Stimulated activated naive B cell treated with anti-CD40 and anti-IgM and Interleukin-4, amounts not matched to agents 10 μg/mL and 1 μg/mL and 100 μg/mL, for 72 hours (primary cell): Measurements from ENCODE around the gene VASH1.
A peak's percentile ranks its signal among the peaks of the same experiment; 100 is the strongest.
"Not testable (repeated sequence)": the region's sequence is repeated elsewhere in the genome, so short reads cannot be mapped to it uniquely, and the experiment has no call there.

ENCODE experiments used
- ATAC-seq, 2 donors: fragments of 150-1000 bp; cut with Tn5 transposase; replicated peaks; 2 replicates each; pipeline ENCODE4 v1.10.0; 2021; ENCODE audit warnings: moderate library complexity in 1 of 2
- DNase-seq: peaks from one replicate; pipeline ENCODE4 v3.0.0; 2021
- H3K27ac Mint-ChIP-seq: one replicate; pipeline ENCODE4 v1.8.0; 2022; ENCODE audit warnings: mild to moderate bottlenecking, mixed read lengths
- H3K27me3 Mint-ChIP-seq, 2 donors: one replicate each; pipeline ENCODE4 v1.8.0; 2022; ENCODE audit warnings: mixed read lengths in 2 of 2
- H3K36me3 Mint-ChIP-seq, 2 donors: one replicate each; pipeline ENCODE4 v1.8.0; 2022; ENCODE audit warnings: mixed read lengths in 2 of 2, mild to moderate bottlenecking in 1 of 2
- H3K4me1 Mint-ChIP-seq, 2 donors: one replicate each; pipeline ENCODE4 v1.8.0; 2022; ENCODE audit warnings: mixed read lengths in 2 of 2, mild to moderate bottlenecking in 1 of 2
- H3K4me3 Mint-ChIP-seq, 2 donors: one replicate each; pipeline ENCODE4 v1.8.0; 2022; ENCODE audit warnings: mild to moderate bottlenecking in 2 of 2, mixed read lengths in 2 of 2, moderate library complexity in 1 of 2
- H3K9me3 Mint-ChIP-seq, 2 donors: one replicate each; pipeline ENCODE4 v1.8.0; 2022; ENCODE audit warnings: mixed read lengths in 2 of 2, mild to moderate bottlenecking in 1 of 2

Gene VASH1

DNA sequence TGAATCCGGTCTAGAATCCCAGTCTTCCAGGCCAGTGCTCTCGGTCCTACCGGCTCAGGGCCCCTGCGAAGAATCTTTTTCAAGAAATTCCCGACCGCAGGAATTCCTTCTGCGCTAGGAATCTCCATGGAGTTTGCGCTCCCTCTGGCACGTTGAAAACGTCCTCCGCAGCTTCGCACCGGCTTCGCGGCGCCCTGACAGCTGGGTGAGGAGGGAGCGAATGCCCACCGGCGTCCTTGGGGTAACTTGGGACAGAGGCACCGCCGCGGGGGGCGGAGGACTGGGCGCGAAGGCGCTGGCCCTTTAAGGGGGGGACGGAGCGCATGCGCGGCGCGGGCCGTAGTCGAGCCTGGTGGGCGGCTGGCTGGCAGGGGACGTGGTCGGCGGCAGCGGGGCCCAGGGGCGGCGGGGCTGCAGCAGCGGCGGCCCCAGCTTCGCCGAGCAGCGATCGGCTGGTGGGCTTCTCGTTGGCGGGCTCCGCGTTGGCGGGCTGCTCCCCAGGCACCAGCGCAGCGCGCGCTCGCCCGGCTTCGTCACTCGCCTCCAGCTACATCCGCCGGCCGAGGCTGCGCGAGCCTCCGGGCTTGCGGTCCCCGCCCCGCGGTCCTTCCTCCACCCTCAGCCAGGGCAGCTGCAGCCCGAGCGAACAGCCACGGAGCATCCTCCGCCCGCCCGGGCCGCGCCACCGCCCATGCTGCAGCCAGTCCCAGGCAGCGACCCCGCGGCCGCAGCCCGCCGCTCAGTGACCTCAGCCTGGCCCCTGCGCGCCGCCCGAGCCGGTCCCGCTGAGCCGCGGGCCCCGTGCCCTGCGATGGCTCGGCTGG lies at the start of gene VASH1:
Gene VASH1, plus strand, starts transcription at position 333 of the 824 bp plus-strand sequence. CDS start 1,354 bp downstream, outside the sequence.
- Mint-ChIP-seq H3K27ac (no peak within 1 kb of the TSS), H3K4me1 (peaks cover 6 to 10% of the 10 kb centered on the region in 2 donors), H3K4me3 (peak within 1 kb of the TSS; percentile 83 to 86), H3K27me3 (peaks cover 51 to 81% of the 10 kb centered on the region in 2 donors), H3K9me3 (no peaks in the 10 kb centered on the region), H3K36me3 (no peaks in the 10 kb centered on the region)
- peak; percentile 91 to 92 for ATAC-seq
- DNase-seq, result peak; percentile 67

DNA sequence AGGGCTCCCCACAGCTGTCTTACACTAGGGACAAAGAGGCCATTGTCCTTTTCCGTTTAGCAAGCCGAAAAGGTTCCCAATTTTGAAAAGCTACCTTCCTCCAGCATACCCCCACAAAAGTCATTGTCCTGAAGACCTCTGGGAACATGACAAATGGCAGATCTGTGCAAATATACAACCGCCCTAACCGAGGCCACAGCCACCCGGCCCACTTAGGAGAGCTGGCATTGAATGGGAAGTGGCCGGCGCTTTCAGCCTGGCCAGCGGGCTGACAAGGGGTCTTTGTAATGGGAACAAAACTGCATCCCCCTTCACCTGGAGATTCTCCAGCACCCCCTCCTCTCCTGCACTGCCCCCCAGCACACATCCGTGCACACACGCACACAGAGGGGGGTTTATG lies 48.1 kb upstream of the VASH1 start:
- DNase-seq, result no peak
- no peak overlapping the region for H3K4me3 Mint-ChIP-seq
- H3K27ac Mint-ChIP-seq, result no peak overlapping the region
- no peaks in the 10 kb centered on the region for H3K36me3 Mint-ChIP-seq
- peaks cover 0 to 5% of the 10 kb centered on the region in 2 donors for H3K27me3 Mint-ChIP-seq
- no peak for ATAC-seq
- H3K4me1 Mint-ChIP-seq, result peaks cover 0 to 7% of the 10 kb centered on the region in 2 donors
- H3K9me3 Mint-ChIP-seq, result no peaks in the 10 kb centered on the region

DNA sequence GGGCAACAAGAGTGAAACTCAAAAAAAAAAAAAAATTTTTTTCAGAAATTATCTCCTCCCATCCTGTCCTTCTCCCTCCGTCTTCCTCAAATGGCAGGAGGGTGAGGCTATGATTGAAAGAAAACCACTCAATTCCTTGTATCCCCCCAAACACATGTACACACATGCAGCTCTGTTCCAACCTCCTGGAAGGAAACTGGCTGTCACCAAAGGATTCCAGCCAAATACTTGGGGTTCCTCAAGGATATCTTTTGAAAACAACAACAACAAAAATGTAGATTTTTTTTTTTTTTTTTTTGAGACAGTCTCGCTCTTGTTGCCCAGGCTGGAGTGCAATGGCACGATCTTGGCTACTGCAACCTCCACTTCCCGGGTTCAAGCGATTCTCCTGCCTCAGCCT lies 46.8 kb upstream of the VASH1 start:
- peaks cover 0 to 7% of the 10 kb centered on the region in 2 donors for H3K4me1 Mint-ChIP-seq
- DNase-seq (no peak), ATAC-seq (no peak)
- no peak overlapping the region for H3K4me3 Mint-ChIP-seq
- no peak overlapping the region for H3K27ac Mint-ChIP-seq
- no peaks in the 10 kb centered on the region for H3K9me3 Mint-ChIP-seq
- peaks cover 0 to 4% of the 10 kb centered on the region in 2 donors for H3K27me3 Mint-ChIP-seq
- H3K36me3 Mint-ChIP-seq, result no peaks in the 10 kb centered on the region

DNA sequence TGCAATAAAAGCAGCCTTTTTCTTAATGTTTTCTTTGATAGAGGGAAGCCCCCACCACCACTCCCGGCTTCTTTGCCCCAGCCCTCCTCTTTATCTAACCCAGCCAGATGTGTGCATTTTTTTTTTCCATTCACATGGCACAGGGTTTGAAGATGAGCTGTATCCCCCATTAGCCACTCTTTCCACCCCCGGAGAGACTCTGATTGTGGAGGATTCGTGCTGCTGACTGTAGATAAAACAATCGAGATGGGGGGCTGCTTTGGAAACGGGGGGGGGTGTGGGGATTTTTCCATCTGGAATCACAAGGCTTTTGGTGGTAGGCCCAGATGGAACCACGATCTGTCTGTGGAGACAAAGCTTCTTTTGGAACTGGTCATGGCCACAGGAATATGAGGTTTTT lies 46.2 kb upstream of the VASH1 start:
- DNase-seq (no peak), ATAC-seq (no peak)
- H3K9me3 Mint-ChIP-seq, result no peaks in the 10 kb centered on the region

DNA sequence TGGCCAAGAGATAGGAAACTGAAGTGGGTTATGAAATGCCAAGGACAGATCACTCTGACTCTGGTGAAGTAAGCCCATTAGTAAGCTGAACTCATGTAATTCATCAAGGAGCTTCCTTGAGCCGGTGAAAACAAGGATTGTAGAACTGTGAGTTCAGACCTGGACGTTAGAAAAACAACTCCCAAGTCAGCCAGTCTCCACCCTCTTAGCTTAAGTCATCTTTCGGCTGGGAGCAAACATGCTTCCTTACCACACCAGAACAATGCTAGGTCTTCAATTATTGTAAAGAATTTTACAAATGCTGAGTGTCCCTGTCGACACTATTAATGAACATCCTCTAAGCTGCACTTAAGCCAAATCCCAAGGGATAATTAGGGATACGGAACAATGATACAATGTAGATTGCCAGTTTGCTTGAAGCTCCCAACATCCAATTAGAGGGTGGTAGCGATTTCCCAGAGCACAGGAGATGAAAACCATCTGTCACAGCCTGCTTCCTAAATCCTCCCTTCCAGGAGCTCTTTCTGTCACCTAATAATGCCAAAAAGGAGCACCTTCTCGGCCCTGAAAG lies 45.7 kb upstream of the VASH1 start:
- no peaks in the 10 kb centered on the region for H3K9me3 Mint-ChIP-seq
- no peak for DNase-seq
- no peak overlapping the region for H3K4me3 Mint-ChIP-seq
- H3K4me1 Mint-ChIP-seq, result peaks cover 4 to 13% of the 10 kb centered on the region in 2 donors
- no peak for ATAC-seq
- no peaks in the 10 kb centered on the region for H3K36me3 Mint-ChIP-seq
- no peak overlapping the region for H3K27ac Mint-ChIP-seq
- H3K27me3 Mint-ChIP-seq, result no peaks in the 10 kb centered on the region

More for the DNA sequence above, 46.2 kb upstream of the VASH1 start:
- Mint-ChIP-seq H3K36me3 (no peaks in the 10 kb centered on the region), H3K4me3 (no peak overlapping the region), H3K27me3 (no peaks in the 10 kb centered on the region), H3K4me1 (peaks cover under 1 to 8% of the 10 kb centered on the region in 2 donors), H3K27ac (no peak overlapping the region)

DNA sequence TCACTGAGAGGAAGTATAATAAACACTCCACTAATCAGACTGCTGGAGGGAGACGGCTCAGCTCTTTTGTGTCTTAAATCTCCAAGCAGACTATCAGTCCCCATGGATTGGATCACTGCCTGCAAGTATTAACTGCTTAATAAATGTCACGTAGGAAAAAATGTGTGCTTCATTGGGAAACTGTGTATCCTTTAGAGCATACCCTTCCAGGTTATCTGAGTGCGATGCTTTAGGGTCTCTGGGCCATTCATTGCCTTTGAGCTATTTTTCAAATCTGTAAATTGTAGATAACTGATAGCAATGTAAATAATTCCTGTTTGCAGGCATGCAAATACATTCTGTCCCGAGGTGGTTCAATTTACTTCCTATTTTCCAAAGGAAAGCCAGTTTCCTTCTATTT lies 45.0 kb upstream of the VASH1 start:
- H3K9me3 Mint-ChIP-seq, result no peaks in the 10 kb centered on the region
- H3K4me3 Mint-ChIP-seq, result no peak overlapping the region
- no peak overlapping the region for H3K27ac Mint-ChIP-seq
- H3K4me1 Mint-ChIP-seq, result peaks cover 4 to 15% of the 10 kb centered on the region in 2 donors
- no peaks in the 10 kb centered on the region for H3K36me3 Mint-ChIP-seq
- no peak for DNase-seq
- no peak for ATAC-seq
- H3K27me3 Mint-ChIP-seq, result no peaks in the 10 kb centered on the region

DNA sequence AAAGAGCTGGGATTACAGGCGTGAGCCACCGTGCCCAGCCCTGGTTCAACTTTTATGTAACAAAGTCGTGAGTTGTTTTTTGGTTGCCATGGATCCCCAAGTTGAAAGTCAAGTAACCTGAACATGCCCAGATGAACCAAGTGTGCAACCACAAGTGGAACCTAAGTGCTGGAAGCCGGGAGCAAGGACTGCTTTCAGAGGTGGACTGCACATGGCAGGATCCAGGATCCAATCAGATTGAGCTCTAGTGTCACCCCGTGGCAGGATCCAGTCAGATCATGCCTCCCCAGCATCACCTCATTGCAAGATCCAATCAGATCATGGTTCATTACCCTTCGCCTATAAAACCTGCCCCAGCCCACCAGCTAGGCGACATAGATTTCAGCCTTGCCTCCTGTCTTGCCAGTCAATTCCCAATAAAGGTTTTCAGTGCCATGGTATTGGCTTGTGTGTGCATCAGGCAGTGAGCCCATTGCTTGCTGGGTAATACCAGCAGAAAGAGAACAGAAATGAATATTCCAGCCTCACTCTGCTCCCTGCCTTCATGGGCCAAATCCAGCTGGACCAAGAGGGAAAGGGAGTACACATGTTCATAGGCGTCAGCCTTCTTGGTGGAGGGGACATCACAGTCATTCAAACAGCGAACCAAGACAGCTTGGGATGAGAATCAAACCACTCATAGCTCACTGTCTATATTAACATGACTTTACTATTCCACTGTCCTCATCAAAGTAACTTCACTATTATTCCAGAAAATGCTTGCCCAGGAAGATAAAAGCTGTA lies 43.6 kb upstream of the VASH1 start:
- Mint-ChIP-seq H3K36me3 (no peaks in the 10 kb centered on the region), H3K4me3 (no peak overlapping the region), H3K27me3 (no peaks in the 10 kb centered on the region), H3K9me3 (no peaks in the 10 kb centered on the region), H3K4me1 (peaks cover 4 to 15% of the 10 kb centered on the region in 2 donors), H3K27ac (no peak overlapping the region)
- DNase-seq (no peak), ATAC-seq (no peak)

DNA sequence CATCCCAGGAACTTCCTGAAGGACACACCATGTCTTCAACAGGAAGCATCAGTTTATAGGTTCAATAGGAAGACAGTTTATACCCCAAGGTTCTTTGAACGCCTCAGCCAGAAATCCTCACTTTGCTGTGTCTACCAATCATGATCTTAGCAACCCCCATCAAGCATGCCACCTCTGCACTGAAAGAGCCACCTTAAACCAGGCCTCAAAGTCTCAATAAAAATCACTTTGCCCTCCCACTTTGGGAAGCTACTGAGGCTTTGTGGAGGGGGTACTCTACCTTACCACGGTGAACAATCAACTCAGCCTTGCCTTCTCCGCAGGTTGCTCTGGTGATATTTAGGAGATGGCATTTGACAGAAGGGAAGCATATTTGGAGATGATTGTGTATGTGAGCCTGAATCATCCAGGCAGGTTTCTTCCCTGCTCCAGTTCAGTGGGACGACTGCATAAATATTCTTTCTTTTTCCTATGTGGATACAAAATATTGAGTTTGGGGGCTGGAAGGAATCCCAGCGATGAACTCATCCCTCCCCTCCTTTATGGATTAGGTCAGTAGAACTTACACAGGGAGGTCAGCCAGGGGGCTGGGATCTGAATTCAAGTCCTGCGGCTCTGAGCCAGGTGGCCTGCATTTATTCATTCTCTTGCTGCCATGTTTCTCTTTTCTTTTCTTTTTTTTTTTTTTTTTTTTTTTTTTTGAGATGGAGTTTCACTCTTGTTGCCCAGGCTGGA lies 42.8 kb upstream of the VASH1 start:
- no peaks in the 10 kb centered on the region for H3K27me3 Mint-ChIP-seq
- no peaks in the 10 kb centered on the region for H3K9me3 Mint-ChIP-seq
- H3K36me3 Mint-ChIP-seq, result no peaks in the 10 kb centered on the region
- H3K4me3 Mint-ChIP-seq, result no peak overlapping the region
- DNase-seq (no peak), ATAC-seq (no peak)
- H3K4me1 Mint-ChIP-seq, result peaks cover 4 to 15% of the 10 kb centered on the region in 2 donors
- no peak overlapping the region for H3K27ac Mint-ChIP-seq

DNA sequence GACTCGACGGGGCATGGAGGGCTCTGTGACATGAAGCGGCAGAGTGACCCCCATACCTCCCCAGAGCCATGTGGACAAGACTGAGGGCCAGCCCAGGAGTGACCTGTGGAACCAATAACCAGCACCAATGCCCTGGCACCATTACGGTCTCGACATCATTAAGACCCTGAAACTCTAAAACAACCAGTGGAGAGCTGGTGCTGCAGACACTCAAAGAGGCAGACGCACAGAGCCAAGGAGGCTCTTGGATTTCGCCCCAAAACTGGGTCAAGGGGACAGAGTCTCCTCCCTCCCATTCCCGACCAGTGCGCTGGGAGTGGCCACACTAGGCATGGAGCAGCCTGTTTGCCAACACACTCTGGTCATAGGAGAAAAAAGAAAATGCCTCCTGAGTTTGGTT lies 41.6 kb upstream of the VASH1 start:
- Mint-ChIP-seq H3K36me3 (no peaks in the 10 kb centered on the region), H3K4me1 (peaks cover 4 to 15% of the 10 kb centered on the region in 2 donors), H3K9me3 (no peaks in the 10 kb centered on the region), H3K27me3 (no peaks in the 10 kb centered on the region), H3K27ac (no peak overlapping the region), H3K4me3 (no peak overlapping the region)
- no peak for ATAC-seq
- no peak for DNase-seq

DNA sequence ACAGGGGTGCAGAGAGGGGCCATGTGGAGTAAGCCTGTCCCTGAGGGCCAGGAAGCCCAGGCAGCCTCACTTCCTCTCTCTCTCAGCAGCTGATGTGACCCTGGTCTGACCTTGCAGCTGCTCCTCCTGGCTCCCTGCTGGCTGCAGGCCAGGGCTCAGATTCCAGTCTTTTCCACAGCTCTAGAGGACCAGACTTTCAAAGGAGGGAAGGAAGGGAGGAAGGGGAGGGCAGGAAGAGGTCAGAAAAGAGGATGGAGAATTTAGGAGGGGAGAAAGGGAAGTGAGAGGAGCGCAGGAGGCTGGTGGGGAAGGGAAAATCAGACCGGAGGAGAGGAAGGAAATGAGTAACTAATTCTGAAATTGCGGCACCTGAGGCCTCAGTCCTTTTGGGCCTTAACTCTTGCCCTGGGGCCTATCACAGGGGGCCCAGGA lies 40.9 kb upstream of the VASH1 start:
- peaks cover 0 to 2% of the 10 kb centered on the region in 2 donors for H3K27me3 Mint-ChIP-seq
- no peak for ATAC-seq
- no peaks in the 10 kb centered on the region for H3K9me3 Mint-ChIP-seq
- peaks cover 4 to 15% of the 10 kb centered on the region in 2 donors for H3K4me1 Mint-ChIP-seq
- no peaks in the 10 kb centered on the region for H3K36me3 Mint-ChIP-seq
- H3K27ac Mint-ChIP-seq, result no peak overlapping the region
- DNase-seq, result no peak
- no peak overlapping the region for H3K4me3 Mint-ChIP-seq

DNA sequence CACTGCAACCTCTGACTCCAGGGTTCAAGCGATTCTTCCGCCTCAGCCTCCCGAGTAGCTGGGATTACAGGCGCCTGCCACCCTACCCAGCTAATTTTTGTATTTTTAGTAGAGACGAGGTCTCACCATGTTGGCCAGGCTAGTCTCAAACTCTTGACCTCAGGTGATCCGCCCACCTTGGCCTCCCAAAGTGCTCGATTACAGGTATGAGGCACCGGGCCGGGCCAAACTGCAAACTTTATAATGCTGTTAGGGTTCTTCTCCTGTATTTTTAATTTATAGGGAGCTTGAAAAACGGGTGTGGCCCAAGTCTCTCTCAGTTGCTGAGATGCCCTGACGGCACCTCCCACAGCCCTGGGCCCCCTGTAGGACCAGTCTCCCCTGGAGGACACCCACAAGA lies 39.8 kb upstream of the VASH1 start:
- H3K27me3 Mint-ChIP-seq, result not testable (repeated sequence)

DNA sequence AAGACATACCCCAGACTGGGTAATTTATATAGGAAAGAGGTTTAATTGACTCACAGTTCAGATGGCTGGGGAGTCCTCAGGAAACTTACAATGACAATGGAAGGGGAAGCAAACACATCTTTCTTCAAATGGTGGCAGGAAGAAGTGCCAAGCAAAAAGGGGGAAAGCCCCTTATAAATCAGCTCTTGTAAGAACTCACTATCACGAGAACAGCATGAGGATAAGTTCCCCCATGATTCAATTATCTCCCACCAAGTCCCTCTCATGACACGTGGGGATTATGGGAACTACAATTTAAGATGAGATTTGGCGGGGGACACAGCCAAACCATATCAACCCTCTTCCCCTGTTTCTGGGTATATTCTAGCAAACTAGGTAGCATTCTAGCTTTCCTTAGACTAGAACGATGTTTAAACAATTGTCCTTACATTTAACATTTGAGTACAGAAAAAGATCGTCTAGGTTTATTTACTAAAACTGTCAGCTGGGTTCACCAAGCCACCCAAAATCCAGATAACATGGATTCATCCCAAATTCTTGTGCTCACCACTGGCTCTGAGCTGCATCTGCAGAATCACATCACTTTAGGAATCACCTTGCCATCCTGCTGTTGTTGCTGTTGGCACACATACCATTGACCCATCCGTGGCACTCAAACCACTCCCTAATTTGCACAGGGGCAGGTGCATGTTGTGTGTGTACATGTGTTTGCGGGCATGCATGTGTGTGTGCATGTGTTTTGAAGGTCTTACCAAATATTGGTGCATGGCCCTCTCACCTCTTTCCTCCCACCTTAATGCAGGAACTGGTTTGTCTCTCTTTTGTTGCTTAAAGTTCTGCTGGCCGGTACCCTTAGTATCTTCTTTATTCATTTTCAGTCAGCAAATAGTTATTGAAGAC lies 36.4 kb upstream of the VASH1 start:
- no peak overlapping the region for H3K4me3 Mint-ChIP-seq
- no peaks in the 10 kb centered on the region for H3K9me3 Mint-ChIP-seq
- peaks cover 8 to 10% of the 10 kb centered on the region in 2 donors for H3K27me3 Mint-ChIP-seq
- H3K4me1 Mint-ChIP-seq, result peaks cover 4 to 7% of the 10 kb centered on the region in 2 donors
- ATAC-seq (no peak), DNase-seq (no peak)
- no peaks in the 10 kb centered on the region for H3K36me3 Mint-ChIP-seq
- no peak overlapping the region for H3K27ac Mint-ChIP-seq

More for the DNA sequence above, 39.8 kb upstream of the VASH1 start:
- ATAC-seq, H3K27ac Mint-ChIP-seq, H3K4me1 Mint-ChIP-seq, H3K36me3 Mint-ChIP-seq, H3K9me3 Mint-ChIP-seq, DNase-seq, H3K4me3 Mint-ChIP-seq: not testable (repeated sequence)

DNA sequence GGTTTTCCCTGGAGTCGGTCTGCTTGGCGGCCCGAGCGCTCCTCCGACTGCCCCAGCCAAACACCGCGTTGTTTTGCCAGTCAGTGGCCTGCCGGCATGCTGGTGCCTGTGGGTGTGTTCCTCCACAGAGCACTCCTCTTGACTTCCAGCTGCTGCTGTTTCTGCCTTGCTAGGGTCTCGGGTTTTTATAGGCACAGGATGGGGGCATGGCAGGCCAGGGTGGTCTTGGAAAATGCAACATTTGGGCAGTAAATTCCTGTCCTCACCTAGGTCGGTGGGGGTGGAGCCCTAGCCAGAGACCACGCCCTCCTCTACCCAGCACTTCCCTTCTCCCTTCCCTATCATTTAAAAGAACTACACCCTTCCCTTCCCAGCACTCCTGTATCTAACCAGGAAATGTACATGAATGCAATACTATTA lies 34.7 kb upstream of the VASH1 start:
- ATAC-seq, result no peak
- no peak for DNase-seq
- Mint-ChIP-seq H3K9me3 (no peaks in the 10 kb centered on the region), H3K4me3 (no peak overlapping the region), H3K4me1 (no peaks in the 10 kb centered on the region), H3K27me3 (peaks cover 8 to 12% of the 10 kb centered on the region in 2 donors), H3K36me3 (no peaks in the 10 kb centered on the region), H3K27ac (no peak overlapping the region)
